IPS-15b (cell line): ENCODE results near the gene PNMT.
A peak's percentile ranks its signal among the peaks of the same experiment; 100 is the strongest.
"Not testable (repeated sequence)": the region's sequence is repeated elsewhere in the genome, so short reads cannot be mapped to it uniquely, and the experiment has no call there.

Source experiments
- H3K27me3 ChIP-seq: one replicate; pipeline ENCODE4 v1.6.1; 2013; ENCODE audit warnings: low read length; ENCODE audit not compliant: control insufficient read depth, insufficient read depth
- H3K36me3 ChIP-seq: one replicate; pipeline ENCODE4 v1.6.1; 2013; ENCODE audit warnings: low read length; ENCODE audit not compliant: control insufficient read depth, insufficient read depth
- H3K4me1 ChIP-seq: one replicate; pipeline ENCODE4 v1.6.1; 2013; ENCODE audit warnings: mild to moderate bottlenecking, low read length; ENCODE audit not compliant: control insufficient read depth, insufficient read depth
- H3K4me3 ChIP-seq: one replicate; pipeline ENCODE4 v1.5.1; 2013; ENCODE audit warnings: low read depth, low read length
- H3K9ac ChIP-seq: one replicate; pipeline ENCODE4 v1.6.1; 2013; ENCODE audit warnings: low read depth, mild to moderate bottlenecking, low read length
- H3K9me3 ChIP-seq: one replicate; pipeline ENCODE4 v1.6.1; 2013; ENCODE audit warnings: mild to moderate bottlenecking, low read length; ENCODE audit not compliant: control insufficient read depth, insufficient read depth

PNMT gene

DNA sequence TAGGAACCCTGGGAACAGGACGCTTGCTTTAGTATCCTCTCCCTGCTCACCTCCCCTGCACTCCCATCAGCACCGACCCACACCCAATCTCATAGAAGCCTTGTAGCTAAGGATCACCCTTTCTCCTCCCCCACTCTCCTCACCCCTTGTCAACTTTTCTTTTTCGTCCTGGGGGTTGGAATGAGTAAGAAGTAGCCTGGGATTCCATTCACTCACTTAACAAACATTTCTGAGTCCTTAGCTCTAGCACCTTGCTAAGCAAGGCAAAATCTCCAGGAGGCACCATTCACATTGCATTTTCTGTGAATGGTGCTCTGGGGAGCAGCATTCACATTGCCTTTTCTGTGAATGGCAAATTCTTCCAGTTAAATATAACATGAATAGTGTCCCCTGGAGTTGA, 20.7 kb downstream of the PNMT start:
- peak overlapping the region; percentile 87 for H3K4me3 ChIP-seq
- H3K36me3 ChIP-seq: no peaks in the 10 kb centered on the region
- H3K9me3 ChIP-seq: no peaks in the 10 kb centered on the region
- H3K27me3 ChIP-seq: no peaks in the 10 kb centered on the region
- peaks cover 11% of the 10 kb centered on the region for H3K4me1 ChIP-seq
- peak overlapping the region; percentile 94 for H3K9ac ChIP-seq

- Histone ChIP-seq H3K4me3 (no peak overlapping the region), H3K36me3 (no peaks in the 10 kb centered on the region), H3K9me3 (no peaks in the 10 kb centered on the region), H3K9ac (peak overlapping the region; percentile 50), H3K4me1 (peaks cover 15% of the 10 kb centered on the region), H3K27me3 (no peaks in the 10 kb centered on the region)
Measured at GRCh38 chr17:39694593-39694992, 26.3 kb downstream of the PNMT start.

DNA sequence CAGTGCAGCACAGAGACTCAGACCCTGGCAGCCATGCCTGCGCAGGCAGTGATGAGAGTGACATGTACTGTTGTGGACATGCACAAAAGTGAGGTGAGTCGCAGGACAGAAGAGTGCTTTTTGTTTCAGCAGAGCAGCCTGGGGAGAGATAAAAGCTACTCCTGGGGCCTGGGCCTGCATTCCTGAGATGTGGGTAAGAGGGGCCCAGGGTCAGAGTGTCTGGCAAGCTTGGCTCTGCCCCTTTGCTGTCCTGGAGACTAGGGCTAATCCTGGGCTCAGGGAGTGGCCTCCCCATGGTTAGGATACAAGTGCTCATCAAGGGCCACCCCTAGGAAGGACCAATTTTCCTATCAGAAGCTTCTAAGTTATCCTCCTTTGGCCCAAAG, 26.8 kb downstream of the PNMT start:
- peaks cover 13% of the 10 kb centered on the region for H3K4me1 ChIP-seq
- H3K4me3 ChIP-seq: no peak overlapping the region
- no peaks in the 10 kb centered on the region for H3K36me3 ChIP-seq
- H3K9me3 ChIP-seq: no peaks in the 10 kb centered on the region
- peak overlapping the region; percentile 50 for H3K9ac ChIP-seq
- no peaks in the 10 kb centered on the region for H3K27me3 ChIP-seq

GRCh38 chr17:39696731-39697130, 28.5 kb downstream of the PNMT start:
- Histone ChIP-seq H3K4me3 (no peak overlapping the region), H3K36me3 (no peaks in the 10 kb centered on the region), H3K9me3 (no peaks in the 10 kb centered on the region), H3K27me3 (no peaks in the 10 kb centered on the region), H3K4me1 (peaks cover 13% of the 10 kb centered on the region), H3K9ac (no peak overlapping the region)

DNA sequence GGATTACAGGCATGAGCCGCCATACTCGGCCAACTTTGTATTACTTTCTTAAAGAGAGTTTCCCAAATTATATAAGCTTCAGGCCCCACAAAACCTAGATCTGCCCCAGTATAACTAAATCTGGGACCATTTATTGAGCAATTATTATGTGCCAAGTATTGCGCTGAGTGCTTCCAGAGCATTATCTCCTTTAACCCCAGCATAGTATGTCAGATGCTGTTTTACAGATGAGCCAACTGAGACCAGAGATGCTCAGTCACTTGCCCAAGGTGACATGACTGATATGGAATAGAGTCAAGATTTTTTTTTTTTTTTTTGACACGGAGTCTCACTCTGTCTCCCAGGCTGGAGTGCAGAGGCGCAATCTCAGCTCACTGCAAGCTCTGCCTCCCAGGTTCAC, 29.7 kb downstream of the PNMT start:
- H3K9ac ChIP-seq: no peak overlapping the region
- no peaks in the 10 kb centered on the region for H3K9me3 ChIP-seq
- no peaks in the 10 kb centered on the region for H3K27me3 ChIP-seq
- no peak overlapping the region for H3K4me3 ChIP-seq
- no peaks in the 10 kb centered on the region for H3K36me3 ChIP-seq
- peaks cover 18% of the 10 kb centered on the region for H3K4me1 ChIP-seq

- Histone ChIP-seq H3K4me1 (peaks cover 27% of the 10 kb centered on the region), H3K9ac (peak overlapping the region; percentile 81), H3K4me3 (peak overlapping the region; percentile 90)
- H3K27me3 ChIP-seq, H3K36me3 ChIP-seq, H3K9me3 ChIP-seq: not testable (repeated sequence)
Measured at GRCh38 chr17:39699157-39699817, 31.0 kb downstream of the PNMT start.

- Histone ChIP-seq H3K36me3 (no peaks in the 10 kb centered on the region), H3K9me3 (no peaks in the 10 kb centered on the region), H3K4me1 (peaks cover 31% of the 10 kb centered on the region), H3K9ac (peak within 1 kb of the TSS; percentile 87), H3K27me3 (no peaks in the 10 kb centered on the region), H3K4me3 (peak within 1 kb of the TSS; percentile 90)
Measured at GRCh38 chr17:39699818-39700147, 31.5 kb downstream of the PNMT start, which contains the start of gene ERBB2. Gene ERBB2 (plus strand): TSS chr17:39700064. CDS start chr17:39700239, 175 bp downstream.

GRCh38 chr17:39700148-39700987, 32.1 kb downstream of the PNMT start:
- peak overlapping the region; percentile 87 for H3K9ac ChIP-seq

GRCh38 chr17:39701012-39701783, 32.9 kb downstream of the PNMT start:
- Histone ChIP-seq H3K9ac (peak overlapping the region; percentile 41), H3K27me3 (no peaks in the 10 kb centered on the region), H3K4me1 (peaks cover 34% of the 10 kb centered on the region), H3K4me3 (peak overlapping the region; percentile 90), H3K36me3 (peaks cover 7% of the 10 kb centered on the region), H3K9me3 (no peaks in the 10 kb centered on the region)

More at GRCh38 chr17:39700148-39700987, 32.1 kb downstream of the PNMT start:
- peak overlapping the region; percentile 90 for H3K4me3 ChIP-seq
- no peaks in the 10 kb centered on the region for H3K9me3 ChIP-seq
- peaks cover 31% of the 10 kb centered on the region for H3K4me1 ChIP-seq
- no peaks in the 10 kb centered on the region for H3K27me3 ChIP-seq
- no peaks in the 10 kb centered on the region for H3K36me3 ChIP-seq

DNA sequence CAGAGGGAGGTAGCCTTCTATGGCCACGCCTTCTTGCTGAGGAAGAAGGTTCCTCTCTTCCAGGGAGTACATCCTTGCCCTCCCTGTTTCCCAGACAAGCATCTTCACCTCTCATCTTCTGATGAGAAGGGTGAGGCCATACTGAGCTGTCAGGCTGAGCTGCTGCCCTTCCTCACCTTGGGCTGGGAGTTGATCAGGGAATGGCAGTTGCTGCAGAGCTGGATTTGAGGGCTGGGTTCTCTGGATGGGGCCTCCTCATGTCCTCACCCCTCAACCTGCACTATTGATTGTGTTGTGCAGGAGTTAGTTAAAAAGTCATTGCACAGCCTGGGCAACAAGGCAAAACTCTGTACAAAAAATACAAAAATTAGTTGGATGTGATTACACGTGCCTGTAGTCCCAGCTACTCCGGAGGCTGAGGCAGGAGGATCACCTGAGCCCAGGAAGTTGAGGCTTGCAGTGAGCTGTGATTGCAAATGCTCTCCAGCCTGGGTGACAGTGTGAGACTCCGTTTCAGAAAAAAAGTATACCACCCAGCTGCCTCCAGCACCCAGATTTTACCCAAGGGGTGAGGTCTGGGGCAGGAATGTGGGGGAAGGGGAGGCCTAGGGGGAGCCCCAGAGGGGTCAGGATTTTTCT, 33.6 kb downstream of the PNMT start:
- Histone ChIP-seq H3K4me1 (peaks cover 28% of the 10 kb centered on the region), H3K4me3 (peak overlapping the region; percentile 90), H3K9ac (no peak overlapping the region), H3K27me3 (no peaks in the 10 kb centered on the region), H3K9me3 (no peaks in the 10 kb centered on the region), H3K36me3 (peaks cover 12% of the 10 kb centered on the region)
